GM19099 (cell line): Measurements from ENCODE around the gene DTNB.

Experiments used
- POLR2A ChIP-seq: IDR thresholded peaks from 3 replicates; pipeline ENCODE4 v1.6.1; 2011; ENCODE audit warnings: low read depth; ENCODE audit not compliant: insufficient read length; ENCODE audit errors: extremely low read depth

DTNB gene

GRCh38 chr2:25400576-25401216, 272.7 kb downstream of the DTNB start:
- peak; percentile 26 for TF ChIP-seq POLR2A

GRCh38 chr2:25400169-25400568, 273.2 kb downstream of the DTNB start:
- no peak for TF ChIP-seq POLR2A

GRCh38 chr2:25398534-25398933, 274.8 kb downstream of the DTNB start:
- no peak for TF ChIP-seq POLR2A

GRCh38 chr2:25397777-25398176, 275.6 kb downstream of the DTNB start:
- no peak for TF ChIP-seq POLR2A

GRCh38 chr2:25389161-25389560, 284.2 kb downstream of the DTNB start:
- no peak for TF ChIP-seq POLR2A

GRCh38 chr2:25388491-25388890, 284.9 kb downstream of the DTNB start:
- TF ChIP-seq POLR2A, result peak; percentile 53

- TF ChIP-seq POLR2A, result no peak
Measured at GRCh38 chr2:25387876-25388449, 285.4 kb downstream of the DTNB start.

- no peak for TF ChIP-seq POLR2A
Measured at GRCh38 chr2:25386971-25387875, 286.2 kb downstream of the DTNB start.

- TF ChIP-seq POLR2A, result no peak
Measured at GRCh38 chr2:25385910-25386309, 287.5 kb downstream of the DTNB start.

GRCh38 chr2:25383806-25384205, 289.6 kb downstream of the DTNB start:
- no peak for TF ChIP-seq POLR2A

- no peak for TF ChIP-seq POLR2A
Measured at GRCh38 chr2:25381502-25381901, 291.9 kb downstream of the DTNB start.

GRCh38 chr2:25380586-25381375, 292.6 kb downstream of the DTNB start:
- TF ChIP-seq POLR2A, result no peak

GRCh38 chr2:25380023-25380422, 293.4 kb downstream of the DTNB start:
- TF ChIP-seq POLR2A, result no peak

GRCh38 chr2:25379535-25379934, 293.8 kb downstream of the DTNB start:
- no peak for TF ChIP-seq POLR2A
